SK-N-SH (cell line): ENCODE data around the gene PLCG2.

Experiments
- CTCF ChIP-seq: fragments of 200-600 bp; sonication (generic); IDR thresholded peaks from 2 replicates; pipeline ENCODE4 v1.6.1; 2017; ENCODE audit warnings: antibody characterized with exemption, mild to moderate bottlenecking, moderate library complexity
- FOXM1 ChIP-seq: IDR thresholded peaks from 2 replicates; pipeline ENCODE4 v1.4.0; 2012; ENCODE audit warnings: low read depth, mild to moderate bottlenecking
- JUND ChIP-seq: IDR thresholded peaks from 2 replicates; pipeline ENCODE4 v1.4.0; 2012
- NFIC ChIP-seq: IDR thresholded peaks from 2 replicates; pipeline ENCODE4 v1.4.0; 2012; ENCODE audit warnings: borderline replicate concordance
- PBX3 ChIP-seq: IDR thresholded peaks from 2 replicates; pipeline ENCODE4; 2012
- RAD21 ChIP-seq: IDR thresholded peaks from 2 replicates; pipeline ENCODE4 v1.6.1; 2012; ENCODE audit warnings: mild to moderate bottlenecking, low read length
- RFX5 ChIP-seq: IDR thresholded peaks from 2 replicates; pipeline ENCODE4 v1.6.1; 2012; ENCODE audit warnings: mild to moderate bottlenecking, improper control_type of control experiment, low read length
- SIN3A ChIP-seq: IDR thresholded peaks from 2 replicates; pipeline ENCODE4 v1.6.1; 2012; ENCODE audit warnings: low read depth, mild to moderate bottlenecking, low read length, moderate library complexity, borderline replicate concordance
- SMC3 ChIP-seq: IDR thresholded peaks from 2 replicates; pipeline ENCODE4 v1.6.1; 2012; ENCODE audit warnings: low read depth, low read length, improper control_type of control experiment
- USF2 ChIP-seq: fragments of 150-350 bp; IDR thresholded peaks from 2 replicates; pipeline ENCODE4 v1.6.1; 2017; ENCODE audit warnings: antibody characterized with exemption, low read length, low read depth, borderline replicate concordance

GRCh38 chr16:81778231-81778630, 860 bp upstream of the PLCG2 start:
- TF ChIP-seq PBX3 (no peak), CTCF (no peak), SIN3A (no peak), USF2 (no peak), NFIC (no peak), SMC3 (no peak), RAD21 (no peak), FOXM1 (no peak), JUND (no peak), RFX5 (no peak)
